Breast epithelium (tissue), 4 donors: ENCODE data around the gene KIAA2012. TPM values are rescaled to one million over a fixed set of nuclear protein-coding genes. Genes with fewer than 3 reads are reported as not detected.

Experiments
- DNase-seq, 2 donors: peaks; one replicate each; pipeline ENCODE4 v3.0.0-alpha.2; 2019; ENCODE audit warnings: low spot score in 2 of 2
- H3K27ac ChIP-seq, 2 donors: fragments of 200-600 bp; sonication (generic) in 1 of 2; one replicate each; pipeline ENCODE4 v1.5.1; 2016 to 2019; ENCODE audit warnings: mild to moderate bottlenecking in 1 of 2
- H3K27me3 ChIP-seq, 2 donors: fragments of 200-600 bp; sonication (generic) in 1 of 2; one replicate each; pipeline versions ENCODE4 v1.5.1 to v1.6.0; 2017 to 2019; ENCODE audit warnings: control low read depth in 1 of 2, mild to moderate bottlenecking in 1 of 2
- H3K36me3 ChIP-seq: fragments of 200-600 bp; one replicate; pipeline ENCODE4 v1.5.1; 2019
- H3K4me1 ChIP-seq, 2 donors: fragments of 200-600 bp; sonication (generic); one replicate each; pipeline ENCODE4 v1.5.1; 2016 to 2019; ENCODE audit warnings: control low read depth in 1 of 2
- H3K4me3 ChIP-seq, 3 donors: fragments of 200-600 bp; sonication (generic); 1 replicate in 2 of 3; 2 replicates in 1 of 3; pipeline ENCODE4 v1.5.1; 2016 to 2019; ENCODE audit warnings: mild to moderate bottlenecking in 3 of 3, moderate library complexity in 2 of 3
- H3K9me3 ChIP-seq, 2 donors: fragments of 200-600 bp; sonication (generic) in 1 of 2; one replicate each; pipeline ENCODE4 v1.5.1; 2016 to 2019; ENCODE audit warnings: control low read depth in 1 of 2
- CTCF ChIP-seq, 3 donors: fragments of 450-650 bp; IDR thresholded peaks; one replicate each; pipeline ENCODE4 v1.5.1; 2016 to 2017; ENCODE audit warnings: antibody characterized with exemption in 3 of 3, mild to moderate bottlenecking in 3 of 3, moderate library complexity in 3 of 3
- POLR2A ChIP-seq: fragments of 450-650 bp; IDR thresholded peaks from one replicate; pipeline ENCODE4 v1.6.1; 2016; ENCODE audit warnings: antibody characterized with exemption, mild to moderate bottlenecking, moderate library complexity
- POLR2AphosphoS5 ChIP-seq, 3 donors: sonication (generic); formaldehyde crosslinking; IDR thresholded peaks; one replicate each; pipeline ENCODE4 v1.6.1; 2017; ENCODE audit warnings: antibody characterized with exemption in 3 of 3
- intact Hi-C: fragments of 100-400 bp; cut with DNase I; formaldehyde crosslinking; loops from one replicate; pipeline ENCODE4 v1.15.1; 2023; ENCODE audit warnings: low total_unique reads
- total RNA-seq, 3 donors: library from RNA; depleted of rRNA; stranded (reverse); fragments of >200 nt; gene quantifications; one replicate each; pipeline ENCODE4 v1.1.0, GENCODE V29; 2016

The KIAA2012 gene
- total RNA-seq, 3 donors from 2014 or later = not detected

GRCh38 chr2:202251494-202251893 is 178.4 kb downstream of the KIAA2012 start:
- H3K36me3 ChIP-seq = no peaks in the 10 kb centered on the region
- TF ChIP-seq POLR2AphosphoS5 (IDR thresholded peaks at IDR 0.05) = no peak
- TF ChIP-seq CTCF (IDR thresholded peaks at IDR 0.05) = no peak
- no peak for TF ChIP-seq POLR2A
- no peak for DNase-seq
- no peaks in the 10 kb centered on the region for H3K27me3 ChIP-seq
- intact Hi-C loops = no loop called here
- H3K4me3 ChIP-seq = no peak overlapping the region
- no peaks in the 10 kb centered on the region for H3K9me3 ChIP-seq
- H3K4me1 ChIP-seq = no peaks in the 10 kb centered on the region
- H3K27ac ChIP-seq = no peak overlapping the region

Other genes starting within 250 kb of the KIAA2012 start
- 10 to 100 TPM; 12.5 to 41.4 (median 26.5) TPM for gene FZD7, start 39.4 kb upstream of the KIAA2012 start, total RNA-seq
- gene SUMO1, start 165.3 kb downstream of the KIAA2012 start, total RNA-seq = 10 to 100 TPM; 54.1 to 78.6 (median 68.5) TPM
- gene NOP58, start 192.5 kb downstream of the KIAA2012 start, total RNA-seq = 10 to 100 TPM; 39.2 to 96.2 (median 74.7) TPM